GM12801 (cell line): ENCODE data around the gene MEIS3.

Source experiments
- TF ChIP-seq, protein P1 (sequence below): IDR thresholded peaks from one replicate; pipeline ENCODE4 v1.5.1; 2011; ENCODE audit warnings: control low read depth; ENCODE audit not compliant: insufficient read length; ENCODE audit errors: extremely low read depth

The MEIS3 gene

DNA sequence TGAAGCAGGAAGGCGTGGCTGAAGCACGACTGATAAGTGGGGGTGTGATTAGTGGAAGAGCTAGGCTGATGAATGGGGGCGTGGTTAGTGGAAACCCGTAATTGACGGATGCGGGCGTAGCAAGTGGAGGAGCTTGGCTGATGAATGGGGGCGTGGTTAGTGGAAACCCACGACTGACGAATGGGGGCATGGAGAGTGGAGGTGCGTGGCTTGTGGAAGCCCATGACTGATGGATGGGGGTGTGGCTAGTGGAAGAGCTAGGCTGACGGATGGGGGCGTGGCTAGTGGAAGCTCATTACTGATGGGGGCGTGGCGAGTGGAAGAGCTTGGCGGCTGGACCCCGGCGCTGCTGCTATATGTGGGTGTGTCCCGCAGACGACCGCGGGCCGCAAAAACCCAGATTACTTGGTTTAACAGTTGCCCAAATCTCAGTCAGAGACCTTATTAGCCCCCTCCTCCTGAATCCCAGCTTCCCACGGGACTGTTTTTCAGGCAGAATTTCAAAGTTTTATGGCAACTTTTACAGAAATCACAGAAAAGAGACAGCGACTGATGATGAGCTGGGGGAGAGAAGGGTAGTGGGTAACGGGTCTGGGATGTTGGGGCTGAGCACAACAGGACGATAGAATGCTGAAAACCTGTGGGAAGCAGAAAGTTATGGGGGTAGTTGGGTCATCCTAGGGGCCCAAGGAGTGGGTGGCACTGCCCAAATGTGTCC, 9.0 kb upstream of the MEIS3 start:
- TF ChIP-seq, protein P1, sequence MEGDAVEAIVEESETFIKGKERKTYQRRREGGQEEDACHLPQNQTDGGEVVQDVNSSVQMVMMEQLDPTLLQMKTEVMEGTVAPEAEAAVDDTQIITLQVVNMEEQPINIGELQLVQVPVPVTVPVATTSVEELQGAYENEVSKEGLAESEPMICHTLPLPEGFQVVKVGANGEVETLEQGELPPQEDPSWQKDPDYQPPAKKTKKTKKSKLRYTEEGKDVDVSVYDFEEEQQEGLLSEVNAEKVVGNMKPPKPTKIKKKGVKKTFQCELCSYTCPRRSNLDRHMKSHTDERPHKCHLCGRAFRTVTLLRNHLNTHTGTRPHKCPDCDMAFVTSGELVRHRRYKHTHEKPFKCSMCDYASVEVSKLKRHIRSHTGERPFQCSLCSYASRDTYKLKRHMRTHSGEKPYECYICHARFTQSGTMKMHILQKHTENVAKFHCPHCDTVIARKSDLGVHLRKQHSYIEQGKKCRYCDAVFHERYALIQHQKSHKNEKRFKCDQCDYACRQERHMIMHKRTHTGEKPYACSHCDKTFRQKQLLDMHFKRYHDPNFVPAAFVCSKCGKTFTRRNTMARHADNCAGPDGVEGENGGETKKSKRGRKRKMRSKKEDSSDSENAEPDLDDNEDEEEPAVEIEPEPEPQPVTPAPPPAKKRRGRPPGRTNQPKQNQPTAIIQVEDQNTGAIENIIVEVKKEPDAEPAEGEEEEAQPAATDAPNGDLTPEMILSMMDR, result no peak

DNA sequence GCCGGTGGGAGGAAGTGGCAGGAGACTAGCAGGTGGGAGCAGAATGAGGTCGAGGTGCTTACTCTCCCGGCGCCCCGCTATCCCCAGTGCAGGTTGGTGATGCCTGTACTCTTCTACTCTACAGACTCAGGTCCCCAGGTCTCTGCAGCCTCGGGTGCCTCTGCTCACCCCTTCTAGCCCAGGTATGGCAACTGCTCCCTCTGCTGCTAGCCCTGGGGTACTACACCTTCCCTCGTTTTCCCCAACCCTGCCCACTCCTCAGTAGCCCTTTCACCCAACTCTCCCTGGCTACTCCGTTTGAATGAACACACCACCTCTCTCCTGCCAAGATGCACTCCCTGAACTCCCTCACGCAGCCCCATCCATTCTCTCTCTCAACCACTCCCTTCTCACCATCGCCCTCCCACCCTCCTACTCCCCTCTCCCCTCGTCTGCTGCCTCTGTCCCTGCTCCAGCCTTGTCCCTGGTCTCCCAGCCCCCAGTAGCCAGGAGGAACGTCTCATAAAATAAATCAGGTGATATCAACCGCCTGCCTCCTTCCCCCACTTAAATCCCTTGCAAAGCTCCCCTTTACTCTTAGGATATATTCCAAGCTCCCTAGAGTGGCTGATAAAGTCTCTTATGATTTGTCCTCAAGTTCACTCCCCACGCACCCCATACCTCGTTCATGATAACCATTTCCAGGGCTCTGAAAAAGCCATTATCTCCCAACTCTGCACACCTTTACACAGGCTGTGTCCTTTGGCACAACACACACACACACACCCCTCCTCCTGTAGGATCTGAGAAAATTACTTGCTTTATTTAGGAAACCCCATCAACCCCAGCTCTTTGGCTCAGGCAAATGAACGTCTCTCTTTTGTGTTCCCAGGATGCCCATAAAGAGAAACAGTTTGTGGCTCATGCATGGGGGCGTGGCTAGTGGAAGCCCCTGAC, 8.2 kb upstream of the MEIS3 start:
- TF ChIP-seq, protein P1, result peak; percentile 59

DNA sequence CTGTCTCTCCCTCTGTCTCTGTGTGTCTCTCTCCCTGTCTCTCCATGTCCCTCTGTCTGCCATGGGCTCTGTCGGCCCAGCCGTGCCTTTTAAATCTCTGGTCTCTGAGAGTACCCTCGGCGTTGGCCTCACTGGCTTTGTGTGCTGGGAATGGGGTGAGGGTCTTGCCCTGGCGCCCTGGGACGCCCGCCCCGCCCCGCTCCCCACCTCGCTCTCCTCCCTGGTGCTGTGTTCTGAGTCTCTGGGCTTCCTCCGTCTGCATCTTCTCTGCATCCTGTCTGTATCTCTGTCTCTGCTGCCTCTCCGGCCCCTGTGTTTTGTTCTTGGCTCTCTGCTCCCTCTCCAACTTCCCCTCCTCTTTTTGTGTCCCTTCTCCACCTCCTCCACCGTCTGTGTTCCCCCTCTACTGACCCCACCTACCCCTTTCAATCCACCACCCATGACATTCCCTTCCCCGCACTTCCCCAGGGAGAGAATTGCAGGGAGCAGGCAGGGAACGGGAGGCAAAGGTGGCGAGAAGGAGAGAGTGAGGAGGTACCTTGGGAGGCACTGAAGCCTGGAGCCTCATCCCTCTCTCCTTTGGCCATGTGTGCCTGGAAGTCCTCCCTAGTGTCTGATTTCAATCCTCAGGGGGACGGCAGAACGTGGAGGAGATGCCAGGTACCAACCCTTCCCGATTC, 4.0 kb upstream of the MEIS3 start:
- TF ChIP-seq, protein P1, result no peak

DNA sequence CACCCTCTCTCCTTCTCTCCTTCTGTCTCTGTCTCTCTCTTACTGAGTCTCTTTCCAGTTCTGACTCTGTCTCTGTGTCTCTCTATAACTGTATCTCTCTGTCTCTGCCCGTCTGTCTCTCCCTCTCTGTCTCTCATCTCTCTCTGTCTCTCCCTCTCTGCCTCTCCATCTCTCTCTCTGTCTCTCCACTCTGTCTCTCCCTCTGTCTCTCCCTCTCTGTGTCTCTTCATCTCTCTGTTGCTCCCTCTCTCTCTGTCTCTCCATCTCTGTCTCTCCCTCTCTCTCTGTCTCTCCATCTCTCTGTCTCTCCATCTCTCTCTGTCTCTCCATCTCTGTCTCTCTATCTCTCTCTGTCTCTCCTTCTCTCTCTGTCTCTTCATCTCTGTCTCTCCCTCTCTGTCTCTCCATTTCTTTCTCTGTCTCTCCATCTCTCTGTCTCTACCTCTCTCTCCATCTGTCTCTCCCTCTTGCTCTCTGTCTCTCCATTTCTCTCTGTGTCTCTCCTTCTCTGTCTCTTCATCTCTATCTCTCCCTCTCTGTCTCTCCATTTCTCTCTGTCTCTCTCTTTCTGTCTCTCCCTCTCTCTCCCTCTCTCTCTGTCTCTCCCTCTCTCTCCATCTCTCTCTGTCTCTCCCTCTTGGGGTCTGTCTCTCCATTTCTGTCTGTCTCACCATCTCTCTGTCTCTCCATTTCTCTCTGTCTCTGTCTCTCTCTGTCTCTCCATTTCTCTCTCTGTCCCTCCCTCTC, 3.3 kb upstream of the MEIS3 start:
- TF ChIP-seq, protein P1, result no peak

DNA sequence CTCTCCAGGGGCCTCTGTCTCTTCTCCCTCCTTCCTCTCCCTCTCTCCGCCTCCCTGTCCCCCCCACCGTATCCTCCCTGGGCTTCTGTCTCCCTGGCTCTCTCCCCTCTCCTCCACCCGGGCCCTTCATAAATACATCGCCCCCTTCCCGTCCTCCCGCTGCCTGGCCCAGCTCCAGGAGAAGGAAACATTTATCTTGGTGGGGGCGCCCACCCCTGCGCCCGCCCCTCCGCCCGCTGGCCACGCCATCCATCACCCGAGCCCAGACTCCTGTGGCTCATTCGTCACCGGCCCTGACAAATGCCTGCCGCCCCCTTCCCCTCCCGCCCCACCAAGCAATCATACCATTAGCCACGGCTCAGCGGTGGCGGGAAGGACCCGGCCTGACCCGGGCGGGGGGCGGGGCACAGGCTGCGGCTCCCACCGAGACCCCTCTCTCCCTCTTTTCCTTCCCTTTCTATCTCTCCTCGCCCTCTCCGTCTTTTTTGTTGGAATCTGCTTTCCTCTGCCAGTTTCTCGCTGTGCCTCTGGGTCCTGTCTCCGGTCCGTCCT, 2.6 kb upstream of the MEIS3 start:
- TF ChIP-seq, protein P1, result no peak

DNA sequence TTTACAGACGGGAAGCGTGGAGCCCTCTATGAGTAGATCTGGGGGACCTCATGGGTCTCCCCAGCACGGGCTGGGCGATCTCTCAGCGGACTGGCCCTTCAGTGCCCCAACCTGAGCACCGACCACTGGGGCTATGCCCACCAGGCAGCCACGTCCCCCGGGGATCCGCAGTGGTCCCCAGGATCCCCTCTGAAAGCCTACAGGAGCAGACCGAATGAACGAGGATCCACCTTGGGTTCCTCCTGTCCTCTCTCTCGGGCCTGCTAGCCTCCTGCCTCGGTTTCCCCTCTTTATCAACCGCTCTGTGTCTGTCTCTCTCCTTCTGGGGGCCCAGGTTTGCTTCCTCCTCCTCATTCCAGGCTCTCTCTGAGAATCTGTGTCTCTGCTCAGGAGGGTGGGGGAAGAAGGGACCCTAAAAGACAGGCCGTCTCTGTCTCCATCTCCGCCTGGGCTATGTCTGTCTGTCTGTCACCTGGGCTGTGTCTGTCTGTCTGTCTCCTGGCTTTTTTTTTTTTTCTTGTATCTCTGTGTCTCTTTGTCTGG, 2.0 kb upstream of the MEIS3 start:
- TF ChIP-seq, protein P1, result no peak
